ENCODE results near the gene NRAP. TPM values are rescaled to one million over a fixed set of nuclear protein-coding genes. Genes with fewer than 3 reads are reported as not detected.
A peak's percentile ranks its signal among the peaks of the same experiment; 100 is the strongest.

NRAP gene
- total RNA-seq, 1 donor, result under 0.01 TPM

DNA sequence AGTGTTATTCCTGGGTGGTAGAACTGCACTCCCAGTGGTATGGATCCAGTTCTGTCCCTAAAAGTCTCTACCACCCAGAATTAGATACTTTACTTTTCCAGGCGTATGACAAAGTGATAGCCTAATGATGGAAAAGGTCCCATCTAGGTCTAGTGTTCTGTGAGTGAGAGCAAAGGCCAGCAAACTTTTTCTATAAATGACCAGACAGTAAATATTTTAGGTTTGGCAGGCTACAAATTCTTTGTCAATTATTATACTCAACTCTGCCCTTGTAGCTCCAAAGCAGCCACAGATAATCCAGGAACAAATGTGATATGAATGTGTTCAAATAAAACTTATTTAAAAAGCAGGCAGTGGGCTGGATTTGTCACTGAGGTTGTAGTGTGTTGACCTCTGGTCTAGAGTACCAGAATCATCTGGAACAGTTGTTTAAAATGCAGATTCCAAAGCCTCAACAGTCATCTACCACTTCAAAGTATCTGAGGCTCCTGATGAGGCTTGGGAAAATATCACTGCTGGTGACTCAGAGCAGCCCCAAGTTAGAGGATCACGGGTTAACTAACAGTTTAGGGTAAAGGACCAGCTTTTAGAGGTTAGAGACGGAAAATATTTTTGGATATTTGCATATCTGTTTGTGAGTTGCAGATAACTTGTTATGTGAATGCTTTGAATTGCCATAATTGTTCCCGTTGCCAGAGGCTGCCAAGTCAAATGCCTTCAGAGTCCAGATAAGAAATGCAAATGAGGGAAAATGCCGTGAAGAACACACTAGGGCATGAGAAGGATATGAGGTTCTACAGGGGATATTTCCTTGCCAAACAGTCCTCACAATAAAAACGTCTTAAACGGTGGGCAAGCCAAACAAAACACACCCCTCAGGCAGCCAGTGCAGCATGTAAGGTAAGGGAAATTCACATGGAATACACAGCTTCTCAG lies 19.4 kb downstream of the NRAP start:
- H3K4me3 ChIP-seq (ENCODE audit: low read depth, low read length), result no peak overlapping the region
- TF ChIP-seq CTCF (IDR thresholded peaks at IDR 0.05; ENCODE audit: insufficient read depth, low read depth, low read length), result no peak
- DNase-seq (ENCODE audit: low read depth), result peak; percentile 72

GRCh38 chr10:113643183-113643582 lies 20.7 kb downstream of the NRAP start:
- no peak overlapping the region for H3K4me3 ChIP-seq (ENCODE audit: low read depth, low read length)
- TF ChIP-seq CTCF (IDR thresholded peaks at IDR 0.05; ENCODE audit: insufficient read depth, low read depth, low read length), result no peak
- DNase-seq (ENCODE audit: low read depth), result no peak

DNA sequence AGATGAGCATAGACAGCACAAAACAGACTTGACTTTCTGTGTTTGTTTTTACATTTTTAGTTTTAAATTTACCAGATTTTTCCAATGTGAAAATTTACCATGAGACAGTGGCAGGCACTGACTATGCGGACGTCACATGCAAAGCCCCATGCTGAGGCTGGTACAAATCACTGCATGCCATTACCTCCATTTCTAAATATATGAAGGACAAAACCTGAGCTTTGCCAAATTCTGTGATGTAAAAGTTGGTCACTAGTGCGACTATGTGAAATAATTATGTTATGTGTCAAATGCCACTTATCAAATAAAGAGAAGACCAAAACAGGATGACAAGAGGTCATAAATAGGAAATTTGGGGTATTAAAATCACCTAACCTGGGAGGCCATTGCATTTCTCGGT lies 22.1 kb downstream of the NRAP start:
- no peak for TF ChIP-seq CTCF (IDR thresholded peaks at IDR 0.05; ENCODE audit: insufficient read depth, low read depth, low read length)
- H3K4me3 ChIP-seq (ENCODE audit: low read depth, low read length), result no peak overlapping the region
- DNase-seq (ENCODE audit: low read depth), result no peak

DNA sequence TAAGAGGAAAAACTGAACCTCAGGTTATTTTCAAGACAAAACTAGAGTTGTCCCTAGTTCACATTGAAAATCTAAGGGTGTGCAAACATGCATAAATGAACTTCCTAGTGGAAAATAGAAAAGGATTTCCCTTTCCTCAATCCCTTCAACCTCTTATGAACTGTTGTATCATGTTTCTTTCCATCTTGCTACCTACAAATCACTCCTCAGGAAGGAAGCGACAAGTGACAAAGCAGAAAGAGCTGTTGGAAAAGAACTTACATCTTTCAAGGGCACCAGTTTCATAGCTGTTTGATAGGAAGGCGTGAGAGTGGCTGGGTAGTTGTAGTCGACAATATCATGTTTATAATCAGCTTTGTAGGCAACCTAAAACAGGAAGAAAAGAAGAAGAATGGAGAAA lies 23.9 kb downstream of the NRAP start:
- TF ChIP-seq CTCF (IDR thresholded peaks at IDR 0.05; ENCODE audit: insufficient read depth, low read depth, low read length), result no peak
- DNase-seq (ENCODE audit: low read depth), result no peak
- H3K4me3 ChIP-seq (ENCODE audit: low read depth, low read length), result no peak overlapping the region

- DNase-seq (ENCODE audit: low read depth), result no peak
- TF ChIP-seq CTCF (IDR thresholded peaks at IDR 0.05; ENCODE audit: insufficient read depth, low read depth, low read length), result no peak
- H3K4me3 ChIP-seq (ENCODE audit: low read depth, low read length), result no peak overlapping the region
These were observed 32.0 kb downstream of the NRAP start for GRCh38 chr10:113631684-113632367.

- TF ChIP-seq CTCF (IDR thresholded peaks at IDR 0.05; ENCODE audit: insufficient read depth, low read depth, low read length), result no peak
- no peak overlapping the region for H3K4me3 ChIP-seq (ENCODE audit: low read depth, low read length)
These were observed 32.8 kb downstream of the NRAP start for GRCh38 chr10:113630929-113631533.

More at GRCh38 chr10:113630929-113631533, 32.8 kb downstream of the NRAP start:
- DNase-seq (ENCODE audit: low read depth), result no peak
